Neural progenitor cell (in vitro differentiated cells): Measurements from ENCODE around the gene NFIA. TPM values are rescaled to one million over a fixed set of nuclear protein-coding genes. Genes with fewer than 3 reads are reported as not detected.

ENCODE experiments used
- DNase-seq: peaks from one replicate; pipeline ENCODE4 v3.0.0-alpha.2; 2016; ENCODE audit warnings: low spot score
- H2AFZ ChIP-seq: fragments of 200-600 bp; sonication (generic); replicated peaks from 2 replicates; pipeline ENCODE4 v1.6.1; 2016; ENCODE audit warnings: antibody characterized with exemption
- H3F3A ChIP-seq: fragments of 200-600 bp; sonication (generic); 2 replicates; pipeline ENCODE4 v1.6.1; 2016; ENCODE audit warnings: antibody characterized with exemption, low read depth
- H3K27ac ChIP-seq: fragments of 200-600 bp; sonication (generic); 2 replicates; pipeline ENCODE4 v1.5.1; 2016; ENCODE audit warnings: mild to moderate bottlenecking
- H3K27me3 ChIP-seq: fragments of 200-600 bp; sonication (generic); 2 replicates; pipeline ENCODE4 v1.6.1; 2016; ENCODE audit warnings: mild to moderate bottlenecking, moderate library complexity
- H3K36me3 ChIP-seq: fragments of 200-600 bp; sonication (generic); 2 replicates; pipeline ENCODE4 v1.5.1; 2016
- H3K4me1 ChIP-seq: fragments of 200-600 bp; sonication (generic); 2 replicates; pipeline ENCODE4 v1.6.1; 2016; ENCODE audit warnings: mixed run types
- H3K4me2 ChIP-seq: fragments of 200-600 bp; sonication (generic); 2 replicates; pipeline ENCODE4 v1.6.1; 2016
- H3K4me3 ChIP-seq: fragments of 200-600 bp; sonication (generic); 2 replicates; pipeline ENCODE4 v1.5.1; 2016
- H3K79me2 ChIP-seq: fragments of 200-600 bp; sonication (generic); 2 replicates; pipeline ENCODE4 v1.6.1; 2016; ENCODE audit warnings: low read depth
- H3K9ac ChIP-seq: fragments of 200-600 bp; sonication (generic); 2 replicates; pipeline ENCODE4 v1.6.1; 2016
- H3K9me3 ChIP-seq: fragments of 200-600 bp; sonication (generic); 2 replicates; pipeline ENCODE4 v1.5.1; 2016; ENCODE audit warnings: low read depth
- H4K20me1 ChIP-seq: fragments of 200-600 bp; sonication (generic); 2 replicates; pipeline ENCODE4 v1.6.1; 2016; ENCODE audit warnings: low read depth
- H3K27ac Mint-ChIP-seq: 3 replicates; pipeline ENCODE4 v1.8.0; 2021; ENCODE audit warnings: mixed read lengths
- H3K27me3 Mint-ChIP-seq: 2 replicates; pipeline ENCODE4 v1.8.0; 2022; ENCODE audit warnings: low read depth, mild to moderate bottlenecking, inconsistent platforms, moderate library complexity, mixed read lengths; ENCODE audit not compliant: insufficient read depth
- H3K36me3 Mint-ChIP-seq: 3 replicates; pipeline ENCODE4 v1.8.0; 2021; ENCODE audit warnings: mixed read lengths
- H3K4me1 Mint-ChIP-seq: 3 replicates; pipeline ENCODE4 v1.8.0; 2021; ENCODE audit warnings: mixed read lengths
- H3K4me3 Mint-ChIP-seq: 3 replicates; pipeline ENCODE4 v1.8.0; 2021; ENCODE audit warnings: mild to moderate bottlenecking, moderate library complexity, mixed read lengths
- H3K9me3 Mint-ChIP-seq: 3 replicates; pipeline ENCODE4 v1.8.0; 2020; ENCODE audit warnings: mixed read lengths
- CTCF ChIP-seq: fragments of 200-600 bp; sonication (generic); IDR thresholded peaks from 2 replicates; pipeline ENCODE4 v1.5.1; 2017; ENCODE audit warnings: antibody characterized with exemption, mild to moderate bottlenecking
- EZH2 ChIP-seq: fragments of 200-600 bp; sonication (generic); IDR thresholded peaks from 2 replicates; pipeline ENCODE4 v1.6.1; 2017; ENCODE audit warnings: antibody characterized with exemption, mild to moderate bottlenecking, moderate library complexity
- EZH2phosphoT487 ChIP-seq: fragments of 200-600 bp; sonication (generic); IDR thresholded peaks from 2 replicates; pipeline ENCODE4 v1.6.1; 2017; ENCODE audit warnings: antibody characterized with exemption
- total RNA-seq: library from RNA; depleted of rRNA; stranded (reverse); fragments of >200 nt; gene quantifications from 2 replicates; pipeline ENCODE4 v1.2.3, GENCODE V29; 2015; ENCODE audit warnings: low replicate concordance

Gene NFIA
- total RNA-seq, 1 donor from 2014 or later, result 5.3 TPM

GRCh38 chr1:61077676-61078541 lies 4.5 kb upstream of the NFIA start:
- Histone ChIP-seq H3K4me3 (peak overlapping the region; percentile 67), H3F3A (peaks cover 56% of the 10 kb centered on the region), H2AFZ (peak overlapping the region; percentile 26), H3K79me2 (no peaks in the 10 kb centered on the region), H3K27ac (no peak overlapping the region), H3K4me2 (peak overlapping the region; percentile 85), H3K4me1 (peaks cover 18% of the 10 kb centered on the region), H3K9ac (no peak overlapping the region), H3K36me3 (no peaks in the 10 kb centered on the region), H4K20me1 (peaks cover 37% of the 10 kb centered on the region), H3K27me3 (peaks cover 88% of the 10 kb centered on the region), H3K9me3 (no peaks in the 10 kb centered on the region)
- Mint-ChIP-seq H3K4me3 (peak overlapping the region; percentile 94), H3K36me3 (no peaks in the 10 kb centered on the region), H3K9me3 (no peaks in the 10 kb centered on the region), H3K4me1 (peaks cover 45% of the 10 kb centered on the region), H3K27ac (no peak overlapping the region), H3K27me3 (peaks cover 22% of the 10 kb centered on the region)
- TF ChIP-seq CTCF (no peak), EZH2 (no peak), EZH2phosphoT487 (no peak)
- peak; percentile 98 for DNase-seq

DNA sequence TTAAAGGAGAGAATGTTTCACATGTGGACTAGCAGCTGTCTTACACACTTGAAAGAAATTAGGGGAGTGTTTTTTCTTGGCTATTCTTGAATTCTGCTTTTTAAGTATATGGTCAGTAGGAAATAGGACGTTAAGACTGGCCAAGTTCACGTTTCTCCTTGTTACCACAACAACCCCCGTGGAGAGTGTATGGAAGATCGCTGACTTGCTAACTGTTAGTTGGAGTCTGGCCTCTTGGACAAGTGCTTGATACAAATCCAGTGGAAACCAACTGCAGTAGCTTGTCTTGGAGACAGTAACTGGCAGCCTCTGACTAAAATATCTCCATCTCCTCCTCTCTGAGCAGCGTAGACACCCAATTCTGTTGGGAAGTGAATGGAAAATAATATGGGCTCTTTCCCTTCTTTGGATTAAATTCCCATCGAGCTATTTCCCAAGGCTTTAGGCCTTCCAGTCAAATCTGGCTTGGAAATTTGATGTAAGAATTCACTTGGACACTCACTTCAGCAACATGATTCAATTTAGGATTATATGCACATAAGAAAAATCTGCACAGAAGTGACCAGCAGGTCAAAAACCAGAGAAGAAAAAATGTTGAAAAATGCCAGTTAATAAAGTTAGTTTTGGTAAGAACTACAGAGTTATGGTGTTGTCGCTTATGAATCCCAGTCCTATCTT lies 3.6 kb upstream of the NFIA start:
- Histone ChIP-seq H3K27me3 (peaks cover 88% of the 10 kb centered on the region), H3K36me3 (no peaks in the 10 kb centered on the region), H3K27ac (no peak overlapping the region), H3K9ac (no peak overlapping the region), H4K20me1 (peaks cover 37% of the 10 kb centered on the region), H3K4me2 (peak overlapping the region; percentile 85), H3K4me3 (no peak overlapping the region), H2AFZ (no peak overlapping the region), H3K9me3 (no peaks in the 10 kb centered on the region), H3K4me1 (peaks cover 20% of the 10 kb centered on the region), H3K79me2 (no peaks in the 10 kb centered on the region), H3F3A (peaks cover 56% of the 10 kb centered on the region)
- peaks cover 1% of the 10 kb centered on the region for H3K9me3 Mint-ChIP-seq
- peaks cover 1% of the 10 kb centered on the region for H3K36me3 Mint-ChIP-seq
- peaks cover 46% of the 10 kb centered on the region for H3K4me1 Mint-ChIP-seq
- H3K4me3 Mint-ChIP-seq, result peak overlapping the region; percentile 94
- TF ChIP-seq EZH2 (no peak), CTCF (no peak), EZH2phosphoT487 (no peak)
- no peak for DNase-seq
- H3K27ac Mint-ChIP-seq, result no peak overlapping the region
- H3K27me3 Mint-ChIP-seq, result peaks cover 23% of the 10 kb centered on the region

- H3K9me3 ChIP-seq, result no peaks in the 10 kb centered on the region
- peaks cover 62% of the 10 kb centered on the region for H3F3A ChIP-seq
- H4K20me1 ChIP-seq, result peaks cover 44% of the 10 kb centered on the region
- H3K4me1 ChIP-seq, result peaks cover 20% of the 10 kb centered on the region
- H3K79me2 ChIP-seq, result no peaks in the 10 kb centered on the region
- no peak for DNase-seq
- no peak overlapping the region for H3K4me2 ChIP-seq
- H3K4me3 ChIP-seq, result no peak overlapping the region
- H3K36me3 ChIP-seq, result no peaks in the 10 kb centered on the region
- H3K27ac Mint-ChIP-seq, result peak overlapping the region; percentile 16
- H3K36me3 Mint-ChIP-seq, result peaks cover 6% of the 10 kb centered on the region
- H3K27me3 ChIP-seq, result peaks cover 91% of the 10 kb centered on the region
- TF ChIP-seq CTCF (no peak), EZH2phosphoT487 (peak; percentile 43)
- peaks cover 3% of the 10 kb centered on the region for H3K9me3 Mint-ChIP-seq
- no peak overlapping the region for H2AFZ ChIP-seq
- H3K9ac ChIP-seq, result no peak overlapping the region
- H3K27ac ChIP-seq, result no peak overlapping the region
- peak overlapping the region; percentile 90 for H3K4me3 Mint-ChIP-seq
- H3K27me3 Mint-ChIP-seq, result peaks cover 28% of the 10 kb centered on the region
- H3K4me1 Mint-ChIP-seq, result peaks cover 52% of the 10 kb centered on the region
These were observed 3.0 kb upstream of the NFIA start for GRCh38 chr1:61079296-61079897.
